NK-92 (cell line): Measurements from ENCODE around the gene NFIC.
A peak's percentile ranks its signal among the peaks of the same experiment; 100 is the strongest.

Experiments used
- DNase-seq: peaks from one replicate; lab custom pipeline; 2025; ENCODE audit not compliant: unreplicated experiment; lab: John Stamatoyannopoulos, UW

Gene NFIC

DNA sequence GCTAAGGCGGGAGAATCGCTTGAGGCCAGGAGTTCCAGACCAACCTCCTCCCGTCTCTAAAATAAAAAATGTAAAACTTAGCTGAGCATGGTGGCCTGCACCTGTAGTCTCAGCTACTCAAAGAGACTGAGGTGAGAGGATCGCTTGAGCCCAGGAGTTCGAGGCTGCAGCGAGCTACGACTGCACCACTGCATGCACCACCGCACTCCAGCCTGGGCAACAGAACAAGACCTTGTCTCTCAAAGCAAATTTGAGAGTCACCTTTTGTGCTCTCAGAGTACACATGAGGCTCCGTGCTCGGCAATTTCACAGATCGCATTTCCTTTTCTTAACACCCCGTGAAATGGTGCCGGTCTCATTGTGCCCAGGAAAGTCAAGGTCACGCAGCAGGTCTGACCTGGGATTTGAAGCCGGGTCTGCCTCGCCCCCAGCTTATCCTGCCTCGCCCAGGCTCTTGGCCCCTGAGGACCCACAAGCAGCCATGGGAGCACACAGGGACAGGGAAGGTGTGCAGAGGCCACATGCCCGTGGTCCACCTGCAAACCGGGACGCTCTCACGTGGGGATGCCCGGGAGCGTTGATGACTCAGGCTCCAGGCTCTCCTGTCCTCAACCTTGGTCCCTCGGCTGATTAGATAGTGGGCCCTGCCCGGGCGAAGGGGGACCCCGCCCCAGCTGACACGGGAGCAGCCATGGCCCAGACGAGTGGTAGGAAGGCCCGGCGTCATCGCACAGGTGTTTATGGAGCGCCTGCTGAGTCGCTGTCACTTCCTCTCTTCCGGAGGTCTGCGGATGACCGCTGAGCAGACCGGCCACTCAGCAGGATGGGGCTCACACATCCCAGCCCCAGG, 115.1 kb downstream of the NFIC start:
- DNase-seq = no peak

DNA sequence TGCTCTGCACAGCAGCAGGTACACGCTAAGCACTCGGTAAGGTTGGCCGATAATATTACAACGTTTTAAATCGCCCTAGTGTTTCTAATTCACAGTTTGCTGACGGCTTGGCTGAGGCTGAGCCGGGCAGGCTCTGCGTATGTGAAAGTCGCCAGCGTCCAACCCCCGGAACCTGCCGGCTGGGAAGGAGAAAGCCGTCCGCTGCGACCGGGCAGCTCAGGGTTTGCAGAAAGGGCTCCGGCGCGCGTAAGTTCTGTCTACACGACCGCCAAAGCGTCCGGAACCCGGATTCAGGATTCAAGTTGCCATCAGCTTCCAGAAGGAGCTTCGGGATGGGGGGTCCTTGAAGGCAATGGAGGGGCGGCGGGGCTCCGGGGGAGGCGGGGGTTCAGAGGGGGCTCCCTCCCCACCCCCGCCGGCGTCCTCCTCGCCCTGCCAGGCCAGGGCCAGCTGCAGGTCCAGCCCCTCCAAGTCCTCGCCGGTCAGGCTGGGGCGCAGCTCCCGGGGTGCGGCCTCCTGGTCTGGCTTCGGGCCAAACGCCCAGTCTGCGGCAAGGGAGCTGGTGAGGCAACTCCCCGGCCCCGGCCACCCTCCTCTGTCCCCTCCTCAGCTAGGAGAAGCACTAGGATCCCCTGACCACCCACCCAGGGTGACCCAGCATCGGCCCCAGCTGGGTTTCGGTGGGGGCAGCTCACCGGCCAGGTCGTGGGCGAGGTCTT, 116.3 kb downstream of the NFIC start:
- DNase-seq = no peak

DNA sequence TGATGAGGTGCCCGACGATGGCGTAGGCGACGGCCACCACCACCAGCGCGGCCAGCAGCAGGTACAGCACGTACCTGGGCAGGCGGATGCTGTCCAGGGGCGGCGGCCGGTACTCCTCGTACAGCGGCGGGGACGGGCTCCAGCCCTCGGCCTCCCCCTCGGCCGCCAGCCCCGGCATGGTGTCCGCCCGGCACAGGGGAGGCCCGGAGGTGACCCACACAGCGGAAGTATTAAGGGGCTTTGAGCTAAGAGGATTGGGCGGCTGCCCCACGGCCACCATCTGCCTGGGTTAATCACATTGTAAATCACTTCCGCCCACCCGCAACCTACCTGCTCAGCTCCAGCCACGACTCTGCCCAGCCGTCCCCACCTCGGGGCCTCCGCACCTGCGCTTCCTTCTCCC, 116.8 kb downstream of the NFIC start, which contains the start of gene SMIM44:
Gene SMIM44, minus strand, starts transcription at position 216 of the 403 bp plus-strand sequence. Its CDS starts 38 bp downstream, at position 178.
- no peak for DNase-seq

DNA sequence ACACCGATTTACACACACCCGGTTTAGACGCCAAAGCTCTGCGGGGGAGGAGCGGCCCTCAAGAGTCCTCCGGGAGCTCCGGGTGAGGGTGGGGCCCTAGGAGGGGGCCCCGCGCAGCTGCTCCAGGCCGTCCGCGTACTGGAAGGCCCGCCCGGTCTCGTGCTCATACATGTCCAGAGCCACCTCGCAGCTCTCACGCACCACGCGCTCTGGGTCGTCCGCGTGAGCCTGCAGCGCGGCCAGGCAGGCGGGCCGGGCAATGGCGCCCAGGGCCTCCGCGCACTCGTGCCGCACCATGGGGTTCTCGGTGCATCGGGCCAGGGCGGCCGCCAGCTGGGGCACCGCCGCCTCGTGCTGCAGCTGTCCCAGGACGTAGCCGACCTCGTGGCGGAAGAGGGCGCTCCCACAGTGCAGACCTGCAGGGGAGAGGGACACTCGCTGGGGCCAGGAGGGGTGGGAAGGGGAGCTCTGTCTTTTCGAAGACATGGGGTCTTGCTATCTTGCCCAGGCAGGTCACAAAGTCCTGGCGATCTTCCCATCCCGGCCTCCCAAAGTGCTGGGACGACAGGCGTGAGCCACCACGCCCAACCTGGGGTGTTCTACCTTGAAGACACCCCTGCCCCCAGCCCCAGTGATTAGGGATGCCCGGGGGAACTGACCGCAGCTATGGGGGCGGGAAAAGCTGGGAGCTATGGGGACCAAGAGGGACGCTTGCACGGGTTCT, 125.2 kb downstream of the NFIC start:
- no peak for DNase-seq

DNA sequence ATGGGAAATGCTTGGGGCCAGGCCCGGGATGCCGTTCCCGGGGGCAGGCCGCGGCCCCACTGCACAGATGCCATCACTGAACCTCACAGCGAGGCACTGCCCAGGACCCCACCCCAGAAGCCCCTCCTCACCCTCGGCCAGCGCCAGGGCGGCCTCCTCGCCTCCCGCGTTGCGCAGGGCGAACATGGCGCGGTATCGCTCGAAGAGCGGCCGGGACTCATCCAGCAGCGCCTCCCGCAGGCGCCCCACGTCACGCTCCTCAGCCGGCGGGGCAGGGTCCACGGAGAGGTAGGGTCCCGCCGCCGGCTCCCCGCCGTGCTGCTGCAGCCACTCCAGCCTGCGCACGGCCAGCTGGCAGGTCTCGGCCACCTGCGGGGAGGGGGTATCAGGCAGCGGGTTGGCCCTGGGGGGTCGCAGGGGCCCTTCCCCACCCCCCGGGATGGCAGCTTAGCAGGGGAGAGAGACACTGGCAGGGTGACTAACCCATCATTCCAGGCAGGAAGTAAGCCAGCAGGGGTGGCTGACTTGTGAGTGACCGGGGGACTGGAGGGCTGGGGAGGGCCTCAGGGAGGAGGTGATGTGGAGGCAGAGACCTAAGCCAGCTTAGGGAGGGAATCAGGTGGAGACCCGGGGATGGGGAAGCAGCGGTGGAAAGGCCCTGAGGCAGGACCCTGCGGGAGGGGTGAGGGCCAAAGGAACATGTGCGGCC, 125.9 kb downstream of the NFIC start:
- DNase-seq = no peak

DNA sequence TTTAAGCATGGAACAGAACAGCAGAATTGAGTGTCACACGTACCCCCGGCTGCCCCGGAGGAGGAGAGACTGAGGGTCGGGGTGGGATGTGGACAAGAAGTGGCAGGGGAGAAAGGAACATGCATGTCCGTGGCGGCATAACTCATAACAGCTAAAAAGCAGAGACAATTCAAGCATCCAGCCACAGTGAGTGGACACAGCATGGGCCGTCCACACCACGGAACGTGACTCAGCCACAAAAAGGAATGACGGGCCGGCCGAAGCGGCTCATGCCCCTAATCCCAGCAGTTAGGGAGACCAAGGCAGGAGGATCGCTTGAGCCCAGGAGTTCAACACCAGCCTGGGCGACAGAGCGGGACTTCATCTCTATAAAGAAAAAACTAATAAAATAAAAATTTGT, 126.5 kb downstream of the NFIC start:
- DNase-seq = no peak

DNA sequence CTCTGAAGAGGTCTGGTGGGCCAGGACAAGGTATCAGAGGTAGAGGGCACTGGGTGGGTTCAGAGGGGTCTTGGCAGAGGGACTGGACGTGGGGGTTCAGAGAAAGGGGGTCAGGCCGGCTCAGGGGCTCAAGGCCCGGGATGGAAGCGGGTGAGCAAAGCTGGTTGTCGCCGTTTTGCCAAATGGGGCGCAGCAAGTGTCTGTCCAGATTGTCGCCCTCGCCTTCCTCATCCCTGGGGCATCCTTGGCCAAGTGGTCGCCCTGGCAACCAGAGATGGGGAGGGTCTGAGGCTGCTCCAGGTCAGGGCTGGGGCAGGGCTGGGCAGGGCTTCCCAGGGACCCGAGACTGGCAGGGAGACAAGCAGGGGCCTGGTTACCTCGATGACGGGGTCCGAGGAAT, 127.3 kb downstream of the NFIC start:
- no peak for DNase-seq

DNA sequence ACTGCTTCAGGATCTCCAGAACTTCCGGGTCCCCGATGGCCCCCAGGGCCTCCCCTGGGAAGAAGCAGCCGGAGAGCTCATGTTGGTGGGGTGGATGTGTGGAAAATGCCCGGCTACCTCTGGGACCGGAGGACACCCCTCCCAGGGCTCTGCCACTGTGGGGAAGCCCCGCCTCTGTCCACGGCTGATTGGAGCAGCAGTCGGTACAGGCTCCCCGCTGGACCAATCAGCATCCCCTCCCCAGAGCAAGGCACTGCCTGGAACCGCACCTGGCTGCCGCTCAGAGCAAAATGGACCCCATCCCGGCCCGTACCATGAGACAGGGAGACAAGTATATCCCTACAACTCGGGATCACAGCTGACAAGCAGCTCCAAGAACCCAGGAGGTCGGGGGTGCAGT, 127.7 kb downstream of the NFIC start:
- no peak for DNase-seq

DNA sequence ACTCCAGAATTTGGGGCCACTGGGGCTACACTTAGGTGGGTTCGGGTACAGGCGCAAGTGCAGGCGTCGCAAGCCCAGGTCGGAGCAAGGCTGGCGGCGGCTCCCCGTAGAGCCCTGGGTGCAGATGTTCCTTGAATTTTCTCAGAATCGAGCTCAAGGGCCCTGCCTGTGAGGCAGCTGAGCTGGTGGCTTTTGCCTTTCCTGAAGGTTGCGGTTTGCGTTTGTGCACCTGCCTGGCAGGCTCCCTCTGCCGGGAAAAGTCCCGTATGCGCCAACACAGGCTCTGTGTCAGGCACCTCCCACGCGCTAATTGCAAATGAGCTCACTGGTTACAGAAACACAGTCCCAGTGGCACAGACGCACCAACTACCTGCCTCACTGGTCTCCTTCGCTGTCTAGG, 128.2 kb downstream of the NFIC start:
- DNase-seq = no peak

DNA sequence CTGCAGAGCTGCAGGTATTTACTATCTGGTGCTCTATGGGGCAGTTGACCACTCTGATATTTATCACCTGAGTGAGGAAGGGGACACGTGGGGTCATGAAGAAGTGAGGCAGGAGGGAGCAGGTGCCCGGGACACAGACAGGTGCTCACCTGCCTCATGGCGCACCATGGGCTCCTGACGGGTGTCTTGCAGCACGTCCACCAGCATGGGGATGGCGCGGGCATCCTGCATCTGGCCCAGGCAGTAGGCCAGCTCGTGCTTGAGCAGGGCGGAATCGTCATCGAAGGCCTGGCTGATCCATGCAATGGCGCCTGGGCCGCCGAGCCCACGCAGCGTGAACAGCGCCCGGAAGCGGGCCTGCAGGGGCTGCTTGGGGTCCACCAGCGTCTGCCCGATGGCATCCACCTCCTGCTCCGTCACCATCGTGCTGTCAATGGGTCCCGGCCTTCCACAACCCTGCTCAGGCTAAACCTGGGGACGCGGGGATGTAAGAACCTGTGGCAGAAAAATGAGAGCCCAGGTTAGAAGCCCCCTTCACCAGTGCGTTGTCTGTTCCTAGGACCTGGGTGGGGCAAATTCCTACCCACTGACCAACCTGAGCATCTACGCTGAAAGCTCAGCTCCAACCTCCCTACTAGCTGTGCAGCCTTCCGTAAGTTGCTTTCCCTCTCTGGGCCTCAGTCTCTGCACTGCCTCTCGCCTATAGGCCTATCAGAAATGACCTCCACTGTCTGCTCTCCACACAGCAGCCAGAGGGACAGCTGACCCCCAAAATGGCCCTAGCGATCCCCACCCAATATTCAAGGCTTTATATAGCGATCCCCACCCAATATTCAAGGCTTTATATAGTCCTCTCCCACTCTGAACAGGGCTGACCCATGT, 130.2 kb downstream of the NFIC start:
- DNase-seq = no peak

DNA sequence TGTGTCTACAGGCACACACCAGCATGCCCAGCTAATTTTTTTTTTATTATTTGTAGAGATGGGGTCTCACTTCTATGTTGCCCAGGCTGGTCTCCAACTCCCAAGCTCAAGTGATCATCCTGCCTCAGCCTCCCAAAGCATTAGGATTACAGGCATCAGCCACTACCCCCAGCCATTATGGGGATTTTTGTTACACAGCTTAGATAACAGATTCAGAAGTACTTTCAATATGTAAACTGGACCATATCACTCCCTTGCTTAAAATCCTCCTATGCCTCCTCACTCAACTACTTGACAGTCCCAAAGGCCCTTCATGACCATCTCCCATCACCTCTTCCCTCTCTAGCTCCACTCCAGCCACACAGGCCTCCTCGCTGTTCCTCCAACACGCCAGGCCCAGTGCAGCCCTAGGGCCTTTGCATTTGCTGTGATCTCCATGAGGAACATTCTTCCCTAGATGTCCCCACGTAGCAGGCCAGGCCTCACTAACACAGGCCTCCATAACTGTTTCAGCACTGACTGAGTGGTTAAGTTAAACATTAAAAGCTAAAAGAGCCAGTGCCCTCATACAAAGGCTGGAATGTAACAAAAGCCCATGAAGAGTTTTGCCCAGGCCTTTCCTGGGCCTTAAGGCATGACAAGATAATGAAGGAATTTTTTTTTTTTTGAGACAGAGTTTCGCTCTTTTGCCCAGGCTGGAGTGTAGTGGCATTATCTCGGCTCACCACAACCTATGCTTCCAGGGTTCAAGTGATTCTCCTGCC, 131.6 kb downstream of the NFIC start:
- DNase-seq = no peak

DNA sequence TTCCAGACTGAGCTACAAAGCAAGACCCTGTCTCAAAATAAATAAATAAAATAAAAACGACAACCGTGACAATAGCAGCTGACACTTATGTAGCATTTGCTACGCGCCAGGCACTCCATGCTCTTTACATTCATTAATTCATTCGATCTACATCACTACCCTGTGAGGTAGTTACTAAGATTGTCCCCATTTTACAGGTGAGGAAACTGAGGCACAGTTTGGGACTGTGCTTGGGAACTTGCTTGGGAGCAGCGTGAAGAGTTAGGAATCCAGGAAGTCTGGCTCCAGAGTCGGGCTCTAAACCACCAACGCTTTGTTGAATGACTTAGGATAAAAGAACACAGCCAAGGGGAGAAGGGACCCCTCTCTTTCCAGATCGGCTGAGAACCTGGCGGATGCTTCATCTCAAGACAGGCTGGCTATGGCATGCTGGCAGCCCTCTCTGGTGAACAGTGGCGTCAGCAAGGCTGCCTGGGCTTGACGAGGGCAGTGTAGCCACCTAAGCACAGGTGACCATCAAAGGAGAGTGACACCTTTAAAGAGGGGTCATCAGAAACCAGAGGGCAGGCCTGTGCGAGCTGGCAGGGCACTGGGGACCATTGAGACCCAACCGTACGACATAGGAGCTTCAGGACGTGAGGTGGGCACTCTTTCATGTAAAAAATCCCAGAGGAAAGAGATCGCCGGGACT, 133.5 kb downstream of the NFIC start:
- DNase-seq = no peak

DNA sequence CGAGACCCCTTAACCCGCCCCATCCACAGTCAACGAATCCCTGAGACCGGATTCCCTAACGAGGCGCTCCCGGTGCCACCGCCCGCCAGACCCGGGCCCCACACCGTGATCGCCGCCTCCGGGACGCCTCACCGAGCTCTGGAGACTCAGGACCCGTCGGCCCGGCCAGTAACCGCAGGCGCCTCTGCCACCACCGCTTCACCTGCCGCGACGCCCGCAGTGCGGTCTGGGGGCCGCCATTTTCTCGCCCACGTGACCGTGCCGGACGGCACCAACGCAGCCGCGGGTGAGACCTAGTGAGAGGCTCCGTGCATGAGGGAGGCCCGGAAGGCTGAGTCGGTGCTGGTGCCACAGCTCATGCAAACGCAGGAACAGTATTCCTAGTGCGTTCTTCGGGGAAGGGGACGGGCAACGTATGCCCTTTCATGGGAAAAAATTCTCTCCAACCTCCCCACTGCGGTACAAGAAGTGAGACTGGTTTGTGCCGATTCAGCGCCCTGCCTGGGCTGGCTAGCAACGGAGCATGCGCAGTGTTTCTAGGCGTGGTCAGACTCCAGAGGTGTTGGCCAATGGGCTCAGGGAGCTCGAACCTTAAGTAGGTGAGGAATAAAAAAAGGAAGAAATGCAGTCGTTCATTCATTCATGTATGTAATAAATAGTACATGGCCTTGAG, 134.2 kb downstream of the NFIC start, which contains the start of gene DOHH:
Gene DOHH, minus strand, starts transcription at position 246 of the 673 bp plus-strand sequence. CDS start 3,860 bp downstream, outside the sequence.
- DNase-seq = peak; percentile 60

DNA sequence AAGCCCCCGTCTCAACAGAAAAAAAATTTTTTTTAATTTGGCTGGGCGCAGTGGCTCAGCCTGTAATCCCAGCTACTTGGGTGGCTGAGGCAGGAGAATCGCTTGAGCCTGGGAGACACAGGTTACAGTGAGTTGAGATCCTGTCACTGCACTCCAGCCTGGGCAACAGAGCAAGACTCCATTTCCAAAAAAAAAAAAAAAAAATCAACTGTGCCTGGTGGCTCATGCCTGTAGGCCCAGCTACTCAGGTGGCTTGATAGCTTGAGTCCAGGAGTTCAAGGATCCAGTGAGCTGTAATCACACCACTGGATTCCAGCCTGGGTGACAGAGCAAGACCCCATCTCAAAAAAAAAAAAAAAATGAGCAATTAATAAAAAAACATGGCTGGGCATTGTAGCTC, 135.4 kb downstream of the NFIC start:
- DNase-seq = no peak

DNA sequence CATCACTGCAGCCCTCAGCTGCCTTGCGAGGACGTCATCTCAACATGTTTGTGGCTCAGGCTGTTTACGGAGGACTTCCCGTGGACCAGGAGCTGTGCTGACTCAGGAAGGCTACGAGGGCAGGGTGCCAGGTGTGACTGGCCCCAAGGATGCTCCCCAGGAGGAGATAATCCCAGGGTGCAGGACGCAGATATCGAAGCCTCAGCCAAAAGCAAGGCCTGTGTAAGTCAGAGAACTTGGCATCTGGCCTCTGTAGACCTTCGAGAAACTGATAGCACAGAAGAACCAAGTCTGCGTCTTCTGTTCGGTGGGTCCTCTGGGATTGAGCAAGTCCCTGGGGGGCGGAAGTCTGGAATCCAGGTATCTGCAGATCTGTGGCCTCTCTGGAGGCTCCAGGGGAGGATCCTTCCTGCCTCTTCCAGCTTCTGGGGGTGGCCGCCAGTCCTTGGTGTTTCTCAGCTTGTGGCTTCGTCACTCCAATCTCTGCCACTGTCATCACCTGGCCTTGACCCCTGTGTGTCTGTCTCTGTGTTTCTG, 136.7 kb downstream of the NFIC start:
- no peak for DNase-seq

DNA sequence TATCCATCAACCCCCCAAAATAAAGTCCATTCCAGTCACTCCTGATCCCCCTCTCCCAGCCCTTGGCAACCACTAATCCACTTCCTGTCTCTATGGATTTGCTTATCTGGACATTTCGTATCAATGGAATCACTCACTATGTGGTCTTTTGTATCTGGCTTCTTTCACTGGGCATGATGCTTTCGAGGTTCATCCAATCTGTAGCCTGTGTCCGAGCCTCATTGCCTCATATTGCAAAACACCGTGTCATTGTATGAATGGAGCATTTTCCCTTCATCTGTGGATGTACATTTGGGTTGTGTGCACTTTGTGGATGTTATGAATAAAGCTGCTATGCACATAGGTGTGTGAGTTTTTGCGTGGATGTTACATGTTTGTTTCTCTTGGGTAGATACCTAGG, 138.4 kb downstream of the NFIC start:
- no peak for DNase-seq

DNA sequence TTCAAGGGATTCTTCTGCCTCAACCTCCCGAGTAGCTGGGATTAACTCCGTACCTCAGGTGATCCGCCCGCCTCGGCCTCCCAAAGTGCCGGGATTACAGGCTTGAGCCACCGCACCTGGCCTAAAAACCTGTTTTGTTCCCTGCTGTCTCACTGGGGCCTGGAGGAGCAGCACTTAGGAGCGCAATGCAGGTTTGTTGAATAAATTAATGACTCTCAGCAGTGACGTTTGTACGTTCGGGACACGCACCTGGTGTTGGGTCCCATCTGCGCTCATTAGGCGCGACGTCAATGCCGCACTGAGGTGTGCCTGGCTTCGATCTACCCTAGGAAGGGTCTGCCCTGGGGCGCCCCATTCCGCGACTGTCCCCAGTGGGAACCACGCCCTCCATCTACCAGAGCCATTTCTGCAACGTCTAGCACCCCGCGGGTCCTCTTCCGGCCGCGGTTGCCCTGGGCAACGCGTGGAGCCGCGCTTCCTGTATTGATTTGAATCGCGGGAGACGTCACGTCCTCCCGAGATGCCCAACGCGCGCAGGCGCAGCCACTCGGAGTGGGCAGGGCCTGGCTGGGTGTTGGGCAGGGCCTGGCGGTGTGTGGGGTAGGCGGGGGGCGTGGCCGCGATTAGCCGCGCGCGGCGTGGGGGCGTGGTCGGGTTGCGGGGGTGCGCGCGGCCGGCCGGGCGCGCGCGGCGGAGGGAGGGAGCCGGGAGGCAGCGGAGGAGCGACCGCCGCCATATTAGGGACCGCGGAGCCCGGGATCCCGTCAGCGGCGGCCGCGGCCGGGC, 139.4 kb downstream of the NFIC start, which contains the start of gene FZR1:
Gene FZR1, plus strand, starts transcription at position 714 of the 786 bp plus-strand sequence. CDS start 16,679 bp downstream, outside the sequence.
- peak; percentile 98 for DNase-seq
